Measurements from ENCODE around the gene AP2A2.

AP2A2 gene

DNA sequence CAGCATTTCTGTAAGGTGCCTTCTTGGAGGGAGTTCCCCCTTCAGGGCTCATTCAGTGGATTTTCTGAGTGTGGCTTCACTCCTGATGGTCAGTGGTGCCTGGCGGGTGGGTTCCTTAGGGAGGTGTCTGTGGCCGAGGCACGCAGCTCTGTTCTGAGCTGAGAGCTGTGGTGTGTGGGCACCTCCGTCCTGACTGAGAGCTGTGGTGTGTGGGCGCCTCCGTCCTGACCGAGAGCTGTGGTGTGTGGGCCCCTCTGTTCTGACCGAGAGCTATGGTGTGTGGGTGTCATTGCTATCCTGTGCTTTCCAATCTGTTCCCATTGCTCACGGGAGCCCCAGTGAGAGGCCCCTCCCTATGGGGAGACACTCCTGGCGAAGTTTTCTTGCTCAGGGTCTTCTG, 71.0 kb downstream of the AP2A2 start:
- no peak for DNase-seq (ENCODE audit: low read depth)

DNA sequence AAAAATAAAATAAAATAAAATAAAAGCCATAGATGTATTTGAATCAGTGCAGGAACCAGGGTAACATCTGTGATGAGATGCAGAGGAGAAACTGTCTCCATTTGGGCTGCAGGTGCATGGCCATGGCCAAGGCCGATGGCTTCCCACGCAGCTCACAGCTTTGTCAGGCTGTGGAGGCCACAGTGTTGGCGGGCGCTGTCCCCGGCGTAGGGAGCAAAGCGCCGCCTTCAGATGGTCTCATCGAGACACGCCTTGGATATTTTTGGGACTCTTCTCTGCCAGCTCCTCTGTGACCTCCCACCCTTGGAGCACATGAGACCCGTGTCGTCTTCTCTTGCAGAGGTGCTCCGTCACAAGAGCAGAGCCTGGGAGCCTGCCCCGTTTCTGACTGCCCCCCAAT, 72.2 kb downstream of the AP2A2 start:
- DNase-seq (ENCODE audit: low read depth) = no peak

DNA sequence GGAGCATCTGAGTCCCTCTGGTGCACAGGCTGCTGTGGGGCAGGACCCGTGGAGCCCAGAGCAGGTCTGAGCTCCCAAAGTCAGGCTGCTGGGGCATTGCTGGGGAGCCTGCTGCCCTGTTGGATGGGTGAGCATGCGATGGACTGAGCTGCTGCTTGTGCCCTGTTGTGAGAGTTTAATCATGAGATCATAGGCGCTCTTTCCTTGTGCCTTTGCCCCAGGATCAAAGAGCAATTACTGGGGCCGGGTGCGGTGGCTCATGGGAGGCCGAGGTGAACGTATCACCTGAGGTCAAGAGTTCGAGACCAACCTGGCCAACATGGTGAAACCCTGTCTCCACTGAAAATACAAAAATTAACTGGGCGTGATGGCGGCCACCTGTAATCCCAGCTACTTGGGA, 73.3 kb downstream of the AP2A2 start:
- no peak for DNase-seq (ENCODE audit: low read depth)

DNA sequence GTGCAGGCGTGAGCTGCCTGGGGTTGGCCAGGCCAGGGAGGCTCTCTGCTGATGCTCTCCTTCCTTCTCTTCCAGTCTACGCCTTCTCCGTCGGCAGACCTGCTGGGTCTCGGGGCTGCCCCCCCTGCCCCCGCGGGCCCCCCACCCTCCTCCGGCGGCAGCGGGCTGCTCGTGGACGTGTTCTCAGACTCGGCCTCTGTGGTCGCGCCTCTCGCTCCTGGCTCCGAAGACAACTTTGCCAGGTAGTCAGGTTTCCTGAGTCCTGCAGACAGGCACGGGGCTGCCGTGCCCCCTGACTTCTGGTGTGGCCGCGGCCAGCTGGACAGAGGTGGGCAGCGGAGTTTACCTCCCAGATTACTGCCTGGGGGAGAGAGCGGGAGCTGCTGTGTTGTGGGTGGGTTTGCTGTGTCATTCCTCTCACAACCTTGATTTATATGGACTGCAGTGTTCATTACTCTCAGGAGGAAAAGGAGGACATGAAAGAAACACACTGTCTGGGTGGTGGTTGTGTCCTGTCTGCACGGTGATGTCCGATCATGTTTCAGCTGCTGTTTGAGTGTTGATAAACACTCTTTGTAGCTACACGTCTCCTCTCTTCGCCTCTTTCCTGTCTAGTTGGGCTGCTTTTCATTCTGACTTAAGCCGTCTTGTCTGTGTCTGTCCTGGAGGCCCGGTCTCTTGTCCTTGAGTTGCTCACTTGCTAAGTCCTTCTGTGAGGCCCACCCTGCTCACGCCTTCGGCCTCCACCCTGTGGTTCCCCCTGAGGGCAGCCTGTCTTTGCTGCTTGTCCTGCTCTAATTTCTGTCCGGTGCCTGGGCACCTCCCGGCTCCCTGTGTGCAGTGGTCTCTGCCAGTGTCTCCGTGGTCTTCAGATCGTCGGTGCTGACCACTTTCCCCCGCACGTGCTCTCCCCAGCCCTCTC, 74.9 kb downstream of the AP2A2 start:
- no peak for DNase-seq (ENCODE audit: low read depth)

DNA sequence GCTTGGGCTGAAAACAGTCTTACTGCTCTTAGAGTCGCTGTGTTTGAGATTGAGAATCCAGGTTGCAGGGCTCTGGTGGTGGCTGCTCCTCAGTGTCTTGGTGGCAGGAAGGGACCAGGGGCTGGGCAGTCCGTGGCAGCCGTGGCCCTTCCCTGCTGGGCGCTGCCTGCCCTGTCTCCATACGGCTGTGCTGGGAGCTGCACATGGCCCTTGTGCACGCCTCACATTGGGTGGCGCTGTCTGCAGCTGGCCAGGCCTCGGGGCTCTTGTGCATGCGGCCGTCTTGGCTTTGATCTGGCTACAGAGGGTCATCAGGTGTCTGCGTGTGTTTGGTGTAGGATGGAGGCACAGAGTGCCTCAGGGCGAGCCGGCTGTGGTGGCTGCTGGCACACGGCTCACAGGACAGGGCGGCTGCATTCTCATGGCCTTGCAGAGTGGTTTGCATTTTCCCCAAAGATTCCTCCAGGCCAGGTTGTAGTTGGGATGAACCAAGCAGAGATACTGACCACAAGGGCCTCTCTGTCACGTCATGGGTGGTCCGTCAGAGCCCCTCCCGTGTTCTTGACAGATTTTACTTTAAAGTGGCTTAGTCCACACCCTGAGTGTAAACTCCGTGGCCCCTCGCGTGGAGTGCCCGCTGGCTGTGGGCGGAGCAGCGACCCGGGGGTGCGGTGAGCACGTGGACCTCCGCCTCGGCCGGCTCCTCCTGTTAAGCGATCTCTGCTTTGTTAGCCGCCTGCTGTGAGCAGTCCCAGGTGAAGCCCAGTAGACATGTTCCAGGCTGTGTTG, 76.1 kb downstream of the AP2A2 start:
- DNase-seq (ENCODE audit: low read depth) = no peak

DNA sequence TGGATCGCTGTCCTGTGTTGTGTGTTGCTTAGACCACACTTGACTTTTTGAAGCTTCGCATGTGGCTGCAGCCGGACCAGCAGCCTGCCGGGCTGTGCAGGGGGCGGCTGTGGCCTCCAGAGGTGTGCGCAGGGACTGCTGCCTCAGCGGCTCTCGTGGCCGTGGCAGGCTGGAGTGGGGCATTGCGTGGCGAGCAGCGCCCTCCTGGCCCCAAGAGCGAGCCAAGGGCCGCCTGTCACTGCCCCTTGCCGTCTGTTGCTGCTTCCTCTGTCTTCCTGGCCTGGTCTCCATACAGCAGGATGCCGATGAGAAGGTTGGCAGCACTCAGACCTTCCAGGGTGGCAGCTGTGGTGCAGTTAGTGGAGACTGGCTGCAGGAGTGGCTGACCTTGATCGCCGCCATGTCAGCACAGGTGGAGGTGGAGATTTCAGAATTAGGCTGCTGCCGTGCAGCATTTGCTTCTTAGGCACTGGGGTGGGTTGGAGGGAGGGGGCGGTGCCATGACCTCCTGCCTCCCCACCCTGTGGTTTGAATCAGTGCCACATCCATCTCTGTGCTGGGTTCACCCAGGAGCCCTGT, 76.8 kb downstream of the AP2A2 start:
- DNase-seq (ENCODE audit: low read depth) = no peak

DNA sequence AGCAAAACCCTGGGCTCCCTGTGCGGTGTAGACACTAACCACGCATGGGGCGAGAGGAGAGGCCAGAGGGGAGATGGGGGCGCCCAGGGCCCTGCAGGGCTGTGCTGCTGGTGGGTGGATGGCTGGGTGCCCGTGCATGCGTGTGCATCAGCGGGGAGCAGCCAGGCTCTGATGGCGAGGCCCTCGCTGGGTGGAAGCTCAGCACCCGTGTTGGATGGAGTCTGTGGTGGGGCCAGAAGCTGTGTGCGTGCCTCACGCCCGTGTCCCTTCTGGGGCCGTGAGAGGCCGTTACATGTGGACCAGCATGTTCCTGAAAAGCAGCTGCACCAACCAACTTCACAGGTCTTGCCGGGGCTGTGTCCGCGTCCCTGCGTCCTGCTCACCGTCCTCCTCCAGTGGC, 77.5 kb downstream of the AP2A2 start:
- DNase-seq (ENCODE audit: low read depth) = no peak

DNA sequence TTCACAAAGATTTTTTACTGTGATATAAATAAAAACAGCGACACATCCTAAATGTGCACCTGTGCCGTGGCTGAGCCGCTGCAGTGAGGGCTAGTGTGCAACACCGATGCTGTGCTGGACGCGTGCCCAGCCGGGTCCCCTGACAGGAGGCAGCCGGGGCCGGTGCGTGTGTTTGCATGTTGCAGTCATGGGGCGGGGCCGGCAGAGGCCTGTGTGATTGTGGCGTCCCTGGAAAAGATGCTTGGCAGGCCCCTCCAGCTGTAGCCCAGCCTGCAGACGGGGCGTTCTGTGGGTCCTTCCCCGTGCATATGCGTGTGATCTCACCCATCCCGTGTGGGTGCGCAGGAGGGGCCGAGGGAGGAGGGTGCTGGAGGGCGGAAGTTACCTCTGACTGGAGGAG, 80.3 kb downstream of the AP2A2 start:
- DNase-seq (ENCODE audit: low read depth) = no peak

DNA sequence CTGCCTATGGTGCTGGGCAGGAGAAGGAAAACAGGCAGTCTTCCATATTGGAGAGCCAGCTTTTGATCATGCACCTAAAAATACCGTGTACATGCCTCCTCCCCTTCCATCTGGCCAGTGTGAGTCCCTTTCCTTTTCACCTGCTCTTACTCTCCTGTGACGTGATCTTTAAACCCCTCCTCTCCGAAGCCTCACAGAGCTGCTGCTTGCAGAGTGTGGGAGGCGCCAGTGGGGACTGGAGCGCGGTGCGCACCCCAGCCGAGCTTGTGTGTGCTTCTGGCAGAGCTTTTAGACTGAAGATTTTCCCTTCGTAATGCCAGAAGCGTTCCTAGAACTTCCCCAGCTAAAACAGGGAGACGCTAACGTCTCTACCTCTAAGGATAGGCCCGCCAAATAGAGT, 81.1 kb downstream of the AP2A2 start:
- DNase-seq (ENCODE audit: low read depth) = no peak

DNA sequence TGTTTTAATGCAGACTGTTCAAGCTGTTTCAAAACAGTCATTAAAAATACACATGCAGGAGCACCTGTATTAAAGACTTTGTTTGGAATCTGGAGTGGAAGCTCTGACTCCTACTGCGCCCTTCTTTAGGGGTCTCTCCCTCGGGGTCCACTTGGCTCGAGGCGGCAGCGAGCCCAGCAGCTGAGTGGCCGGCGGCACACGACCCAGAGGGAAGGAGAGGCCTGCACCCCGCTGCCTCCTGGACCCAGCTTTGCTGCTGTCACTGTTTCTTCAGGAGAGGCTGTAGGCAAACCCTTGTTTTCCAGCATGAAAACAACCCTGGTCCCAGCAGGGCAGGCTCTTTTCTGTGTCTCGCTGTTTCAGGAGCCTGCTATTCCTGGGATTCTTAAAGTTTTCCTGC, 81.6 kb downstream of the AP2A2 start:
- no peak for DNase-seq (ENCODE audit: low read depth)

DNA sequence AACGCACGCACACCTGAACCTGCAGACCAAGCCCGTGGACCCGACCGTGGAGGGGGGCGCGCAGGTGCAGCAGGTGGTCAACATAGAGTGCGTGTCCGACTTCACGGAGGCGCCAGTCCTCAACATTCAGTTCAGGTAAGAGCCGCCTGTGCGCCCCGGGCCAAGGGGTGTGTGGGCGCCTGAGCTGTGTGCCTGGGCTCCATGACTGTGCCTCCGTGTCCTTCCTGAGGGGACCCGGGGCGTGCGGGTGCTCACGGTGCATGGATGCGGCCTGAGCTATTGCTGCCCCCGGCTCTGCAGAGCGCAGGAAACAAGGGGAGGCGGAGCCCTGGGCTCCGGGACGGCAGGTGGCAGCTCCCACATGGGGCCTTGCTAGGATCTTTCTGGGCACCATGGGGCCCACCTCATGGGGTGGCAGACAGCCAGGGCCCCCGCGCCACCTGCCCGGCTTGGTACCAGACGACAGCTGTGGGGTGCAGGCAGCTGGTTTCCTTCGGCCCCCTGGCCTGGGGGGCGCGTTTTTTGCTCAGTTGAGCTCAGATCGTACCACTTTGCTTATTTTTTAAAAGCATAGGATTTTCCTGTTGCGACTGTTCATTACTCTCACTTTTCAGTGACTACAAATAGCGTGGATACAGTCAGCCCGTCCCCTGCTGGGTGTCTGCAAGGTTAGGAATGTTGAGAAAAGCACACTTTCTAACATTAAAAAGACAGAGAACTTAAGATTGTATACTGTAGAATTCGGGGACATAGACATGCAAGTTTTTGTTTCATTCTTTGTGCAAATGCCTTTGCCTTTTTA, 82.5 kb downstream of the AP2A2 start:
- DNase-seq (ENCODE audit: low read depth) = no peak

DNA sequence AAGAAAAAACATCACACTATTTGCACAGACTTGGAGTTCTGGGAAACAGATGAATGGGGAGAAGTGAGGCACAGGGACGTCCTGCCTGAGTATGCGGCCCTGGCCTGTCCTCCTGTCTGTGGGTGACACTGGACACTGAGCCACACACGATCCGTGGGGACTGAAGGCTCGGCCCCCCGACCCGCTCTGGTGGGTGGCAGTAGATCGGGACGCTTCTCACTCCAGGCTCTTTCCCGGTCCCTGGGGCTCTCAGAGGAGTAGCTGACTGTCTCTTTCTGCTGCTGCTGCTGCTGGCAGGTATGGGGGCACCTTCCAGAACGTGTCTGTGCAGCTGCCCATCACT, 83.1 kb downstream of the AP2A2 start:
- DNase-seq (ENCODE audit: low read depth) = no peak

DNA sequence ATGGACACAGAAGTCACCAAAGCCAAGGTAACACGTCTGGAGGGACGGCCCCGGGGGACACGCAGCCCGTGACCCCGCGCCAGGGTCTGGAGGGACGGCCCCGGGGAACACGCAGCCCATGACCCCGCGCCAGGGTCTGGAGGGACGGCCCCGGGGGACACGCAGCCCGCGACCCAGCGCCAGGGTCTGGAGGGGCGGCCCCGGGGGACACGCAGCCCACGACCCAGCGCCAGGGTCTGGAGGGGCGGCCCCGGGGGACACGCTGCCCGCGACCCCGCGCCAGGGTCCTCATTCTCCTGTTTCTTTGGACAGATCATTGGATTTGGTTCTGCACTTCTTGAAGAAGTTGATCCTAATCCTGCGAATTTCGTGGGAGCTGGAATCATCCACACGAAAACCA, 83.7 kb downstream of the AP2A2 start:
- DNase-seq (ENCODE audit: low read depth) = no peak

DNA sequence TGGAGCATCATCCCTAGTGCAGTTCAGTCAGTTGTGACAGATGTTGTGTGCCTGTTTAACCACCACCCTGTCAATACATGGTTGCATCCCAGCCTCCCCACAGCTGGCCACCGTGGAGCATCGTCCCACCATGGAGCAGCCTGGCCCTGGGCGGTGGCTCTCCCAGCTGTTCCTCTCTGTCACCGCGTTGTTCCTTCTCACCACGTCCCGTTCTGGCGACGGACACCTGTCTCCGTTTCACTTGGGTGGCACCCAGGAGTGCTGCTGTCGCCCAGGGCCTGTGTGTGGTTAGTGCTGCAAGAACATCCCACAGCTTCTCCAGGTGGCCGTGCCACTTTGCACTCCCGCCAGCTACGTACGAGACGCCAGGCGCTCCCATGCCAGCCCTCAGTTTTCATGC, 84.3 kb downstream of the AP2A2 start:
- DNase-seq (ENCODE audit: low read depth) = no peak

DNA sequence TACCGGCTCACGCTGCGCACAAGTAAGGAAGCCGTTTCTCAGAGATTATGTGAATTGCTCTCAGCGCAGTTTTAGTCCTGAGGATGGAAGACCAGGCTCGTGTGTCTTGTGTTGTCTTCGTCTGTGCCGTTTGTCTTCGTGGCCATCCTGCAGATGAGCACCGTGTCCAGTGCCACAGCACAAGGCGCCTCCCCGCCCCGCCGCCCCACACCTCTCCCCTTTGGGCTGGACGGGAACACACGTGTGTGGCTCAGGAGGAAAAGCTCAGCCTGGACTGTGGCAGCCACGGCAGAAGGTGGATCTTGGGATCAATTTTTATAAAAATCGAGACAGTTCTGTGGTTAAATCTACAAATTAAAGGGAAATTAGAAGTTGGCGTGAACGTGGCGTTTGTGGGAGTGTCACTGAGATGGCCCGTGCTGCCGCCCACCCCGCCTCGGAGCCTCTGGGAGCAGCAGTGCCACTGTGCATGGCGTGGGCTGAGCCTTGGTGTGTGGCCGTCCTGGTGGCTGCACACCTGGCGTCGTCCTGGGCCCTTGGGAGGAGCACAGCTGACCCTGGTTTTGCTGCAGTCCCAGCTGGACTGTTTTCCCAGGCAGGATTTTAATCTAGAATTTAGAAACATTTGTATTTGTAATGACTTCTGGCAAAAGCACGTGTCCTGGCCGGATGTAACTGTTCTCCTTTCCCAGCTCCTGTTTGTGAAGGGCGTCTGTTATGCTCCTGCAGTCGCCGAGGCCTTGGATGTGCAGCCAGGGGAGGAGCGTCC, 85.1 kb downstream of the AP2A2 start:
- no peak for DNase-seq (ENCODE audit: low read depth)

DNA sequence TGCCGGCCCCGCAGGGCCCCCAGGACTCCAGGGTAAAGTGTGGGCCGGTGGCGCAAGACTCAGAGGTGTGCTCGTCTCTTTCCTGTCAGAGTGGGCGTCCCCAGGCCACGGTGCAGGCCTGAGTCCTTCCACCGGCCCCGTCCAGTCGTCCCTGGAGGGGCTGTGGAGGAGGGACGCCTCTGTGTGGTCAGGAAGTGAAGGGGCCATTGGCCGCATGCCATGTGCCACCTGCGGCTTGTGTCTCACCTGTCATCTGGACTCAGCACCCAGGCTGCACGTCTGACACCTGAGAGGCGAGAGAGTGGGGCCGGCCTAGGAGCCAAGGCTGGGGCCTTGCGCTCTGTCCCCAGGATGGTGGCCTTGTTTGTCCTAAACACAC, 85.6 kb downstream of the AP2A2 start:
- no peak for DNase-seq (ENCODE audit: low read depth)

DNA sequence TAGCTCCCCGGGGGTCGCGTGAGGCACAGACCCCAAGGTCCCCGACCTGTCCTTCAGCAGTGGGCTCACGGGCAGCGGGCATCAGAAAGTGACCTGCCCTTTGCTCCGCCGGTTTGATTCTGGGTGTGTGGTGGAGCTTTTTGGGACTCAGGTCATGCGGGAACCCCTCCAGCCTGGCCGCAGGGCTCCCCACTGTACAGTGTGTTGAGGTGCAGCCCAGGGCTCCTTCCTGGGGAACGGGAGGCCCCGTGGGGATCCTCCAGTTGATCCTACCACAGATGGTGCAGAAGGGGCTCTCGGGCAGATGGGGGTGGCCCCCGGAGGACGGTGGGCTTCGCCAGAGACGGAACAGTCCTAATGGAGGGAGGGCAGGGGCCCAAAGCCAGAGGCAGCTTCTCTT, 86.6 kb downstream of the AP2A2 start:
- no peak for DNase-seq (ENCODE audit: low read depth)

DNA sequence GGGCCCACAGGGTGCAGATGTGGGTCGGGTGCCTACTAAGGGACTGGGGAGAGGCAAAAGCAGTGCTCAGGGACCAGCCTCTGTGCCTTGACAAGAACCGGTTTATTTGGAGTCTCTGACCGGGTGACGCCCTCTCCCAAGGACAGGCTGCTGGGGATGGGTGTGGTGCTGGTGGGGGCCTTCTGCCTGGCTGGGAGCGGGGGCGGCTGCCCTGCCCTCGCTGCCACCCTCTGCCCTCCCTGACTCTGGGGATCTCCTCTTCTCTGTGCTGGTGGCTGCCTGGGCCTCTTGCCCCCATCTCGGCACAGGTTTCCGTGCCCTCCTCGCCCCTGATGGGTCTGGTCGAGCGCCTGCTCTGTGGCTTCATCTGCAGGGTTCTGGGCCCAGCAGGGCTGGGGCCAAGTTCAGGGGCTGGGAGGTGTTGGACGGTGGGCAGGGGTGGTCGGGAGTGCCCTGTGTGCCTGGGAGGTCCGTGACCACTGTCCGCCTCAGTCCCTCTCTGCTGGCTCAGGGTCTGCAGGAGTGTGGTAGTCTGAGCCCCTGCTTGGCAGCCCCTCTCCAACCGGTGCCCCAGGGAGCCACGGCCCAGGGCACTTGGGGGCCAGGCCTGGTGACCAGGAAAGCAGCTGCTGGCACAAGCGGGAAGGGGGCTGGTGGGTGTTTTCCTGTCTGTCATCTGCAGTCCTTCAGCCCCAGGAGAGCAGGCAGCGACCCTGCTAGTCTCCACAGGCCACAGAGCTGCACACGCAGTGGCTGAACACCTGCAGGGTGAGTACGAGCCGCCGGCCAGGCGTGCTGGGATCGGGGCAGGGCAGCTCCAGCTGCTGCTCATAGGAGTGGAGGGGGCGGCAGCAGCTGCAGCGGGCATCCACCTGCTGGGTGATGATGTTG, 87.3 kb downstream of the AP2A2 start:
- no peak for DNase-seq (ENCODE audit: low read depth)

DNA sequence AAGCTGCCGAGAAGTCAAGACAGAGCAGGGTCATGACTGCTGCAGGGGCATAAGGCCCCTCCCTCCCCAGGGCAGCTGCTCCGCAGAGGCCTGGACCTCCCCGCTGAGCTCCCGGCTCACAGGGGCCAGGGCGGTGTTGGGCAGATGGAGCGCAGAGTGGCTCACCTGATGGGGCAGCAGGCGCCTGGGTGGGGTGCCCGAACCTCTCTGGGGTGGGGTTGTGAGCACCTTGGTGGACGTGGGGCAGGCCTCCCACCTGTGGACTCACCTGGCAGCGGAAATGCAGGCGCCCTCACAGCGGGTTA, 87.9 kb downstream of the AP2A2 start:
- DNase-seq (ENCODE audit: low read depth) = no peak

DNA sequence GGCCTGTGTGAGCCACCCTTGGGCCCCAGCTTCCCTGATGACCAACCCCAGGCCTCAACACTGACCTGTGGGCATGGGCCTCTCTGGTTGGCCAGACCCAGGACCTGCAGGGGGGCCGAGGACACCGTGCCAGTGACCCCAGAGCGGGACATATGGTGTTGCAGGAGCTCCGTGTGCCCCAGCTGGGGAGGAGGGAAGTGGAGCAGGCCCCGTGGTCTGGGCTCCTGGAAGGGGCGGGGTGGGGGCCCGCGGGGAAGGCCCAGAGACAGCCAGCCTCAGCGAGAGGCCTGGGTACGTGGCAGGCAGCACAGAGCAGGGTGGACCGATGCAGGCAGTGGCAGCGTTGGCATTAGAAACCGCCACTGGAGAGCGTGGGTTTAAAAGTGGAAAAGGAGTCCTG, 88.6 kb downstream of the AP2A2 start:
- no peak for DNase-seq (ENCODE audit: low read depth)

DNA sequence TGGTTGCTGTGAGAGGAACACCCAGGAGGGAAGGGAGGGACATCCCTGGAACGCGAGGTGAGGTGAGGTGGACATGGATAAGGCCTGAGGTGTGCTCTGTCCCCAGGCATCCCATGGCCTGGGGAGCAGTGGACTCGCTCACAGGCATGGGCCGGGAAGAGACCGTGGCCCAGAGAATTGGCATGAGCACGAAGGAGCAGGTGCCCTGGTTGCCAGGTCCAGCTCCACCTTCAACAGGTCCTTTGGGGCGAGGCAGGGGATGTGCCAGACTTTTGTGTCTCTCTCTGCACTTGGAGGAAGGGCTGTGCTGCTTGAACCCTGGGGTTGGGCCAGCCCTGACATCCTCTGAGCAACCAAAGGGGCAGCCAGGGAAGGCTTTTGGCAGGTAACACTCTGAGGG, 89.4 kb downstream of the AP2A2 start:
- no peak for DNase-seq (ENCODE audit: low read depth)

Data from stimulated activated CD4-positive, alpha-beta T cell treated with anti-CD3 and anti-CD28 coated beads, Interleukin-2, amount 100 ng/mL, for 4 hours (primary cell).